Vagina (tissue), 2 donors: ENCODE data around the gene LAT.

Experiments used
- POLR2A ChIP-seq, 2 donors: fragments of 450-650 bp; IDR thresholded peaks; one replicate each; pipeline ENCODE4 v1.6.1; 2017; ENCODE audit warnings: antibody characterized with exemption in 2 of 2, mild to moderate bottlenecking in 2 of 2, moderate library complexity in 2 of 2
- TF ChIP-seq, protein P1 (sequence below), 3 experiments: fragments of 450-650 bp in 2 of 3; fragments of 200-600 bp in 1 of 3; sonication (generic) in 1 of 3; IDR thresholded peaks; one replicate each; pipeline ENCODE4 v1.5.1; 2017 to 2019; ENCODE audit warnings: antibody characterized with exemption in 3 of 3, mild to moderate bottlenecking in 2 of 3, moderate library complexity in 2 of 3

DNA sequence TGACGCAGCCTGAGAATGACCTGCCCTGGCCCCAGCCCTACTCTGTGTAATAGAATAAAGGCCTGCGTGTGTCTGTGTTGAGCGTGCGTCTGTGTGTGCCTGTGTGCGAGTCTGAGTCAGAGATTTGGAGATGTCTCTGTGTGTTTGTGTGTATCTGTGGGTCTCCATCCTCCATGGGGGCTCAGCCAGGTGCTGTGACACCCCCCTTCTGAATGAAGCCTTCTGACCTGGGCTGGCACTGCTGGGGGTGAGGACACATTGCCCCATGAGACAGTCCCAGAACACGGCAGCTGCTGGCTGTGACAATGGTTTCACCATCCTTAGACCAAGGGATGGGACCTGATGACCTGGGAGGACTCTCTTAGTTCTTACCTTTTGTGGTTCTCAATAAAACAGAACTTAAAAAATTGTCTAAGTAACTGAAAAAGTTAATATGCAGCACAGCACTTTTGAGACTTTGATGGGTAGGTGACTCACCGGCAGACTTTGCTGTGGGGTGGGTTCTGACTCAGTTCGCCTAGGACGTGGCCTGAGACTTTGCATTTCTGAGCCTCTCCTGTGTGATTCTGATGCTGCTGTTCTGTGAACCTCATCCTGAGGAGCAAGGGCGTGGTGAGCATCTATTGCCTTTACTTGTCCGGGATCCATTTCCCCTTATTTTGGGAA, 5.7 kb downstream of the LAT start:
- TF ChIP-seq, protein P1, sequence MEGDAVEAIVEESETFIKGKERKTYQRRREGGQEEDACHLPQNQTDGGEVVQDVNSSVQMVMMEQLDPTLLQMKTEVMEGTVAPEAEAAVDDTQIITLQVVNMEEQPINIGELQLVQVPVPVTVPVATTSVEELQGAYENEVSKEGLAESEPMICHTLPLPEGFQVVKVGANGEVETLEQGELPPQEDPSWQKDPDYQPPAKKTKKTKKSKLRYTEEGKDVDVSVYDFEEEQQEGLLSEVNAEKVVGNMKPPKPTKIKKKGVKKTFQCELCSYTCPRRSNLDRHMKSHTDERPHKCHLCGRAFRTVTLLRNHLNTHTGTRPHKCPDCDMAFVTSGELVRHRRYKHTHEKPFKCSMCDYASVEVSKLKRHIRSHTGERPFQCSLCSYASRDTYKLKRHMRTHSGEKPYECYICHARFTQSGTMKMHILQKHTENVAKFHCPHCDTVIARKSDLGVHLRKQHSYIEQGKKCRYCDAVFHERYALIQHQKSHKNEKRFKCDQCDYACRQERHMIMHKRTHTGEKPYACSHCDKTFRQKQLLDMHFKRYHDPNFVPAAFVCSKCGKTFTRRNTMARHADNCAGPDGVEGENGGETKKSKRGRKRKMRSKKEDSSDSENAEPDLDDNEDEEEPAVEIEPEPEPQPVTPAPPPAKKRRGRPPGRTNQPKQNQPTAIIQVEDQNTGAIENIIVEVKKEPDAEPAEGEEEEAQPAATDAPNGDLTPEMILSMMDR (IDR thresholded peaks at IDR 0.05), result no peak
- no peak for TF ChIP-seq POLR2A (IDR thresholded peaks at IDR 0.05)
